Measurements from ENCODE around the gene EYS.

DNA sequence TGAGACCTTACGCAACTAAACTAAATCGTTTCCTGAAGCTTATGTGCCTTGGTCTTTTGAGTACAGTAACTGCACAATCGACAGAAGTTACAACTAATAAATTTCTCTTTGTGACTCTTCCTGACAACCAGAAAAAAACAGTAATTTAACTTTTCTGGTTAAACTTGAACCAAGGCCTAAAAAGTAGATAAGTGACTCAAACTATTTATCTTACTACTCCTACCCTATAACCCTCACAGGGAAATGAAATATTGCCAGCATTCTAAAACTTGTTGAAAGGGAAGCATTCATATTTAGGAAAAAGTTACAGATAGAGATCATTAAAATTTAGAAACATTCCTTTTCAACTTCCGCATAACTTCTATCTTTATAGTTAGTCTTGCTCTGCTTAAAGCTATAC is 1034.4 kb downstream of the EYS start:
- TF ChIP-seq ZNF274 (IDR thresholded peaks at IDR 0.05; ENCODE audit: low read depth, low read length): no peak
- TF ChIP-seq SUZ12 (IDR thresholded peaks at IDR 0.05; ENCODE audit: extremely low read depth, insufficient read depth, insufficient read length): no peak
